ENCODE measurements around the gene PKIG.
"Not testable (repeated sequence)": the region's sequence is repeated elsewhere in the genome, so short reads cannot be mapped to it uniquely, and the experiment has no call there.

PKIG gene

GRCh38 chr20:44572551-44573500, 9.6 kb upstream of the PKIG start:
- FAIRE-seq = peak; percentile 87

- FAIRE-seq = no peak
Observed at GRCh38 chr20:44573501-44573869, 8.9 kb upstream of the PKIG start.

- no peak for FAIRE-seq
Observed at GRCh38 chr20:44574372-44574771, 8.0 kb upstream of the PKIG start.

GRCh38 chr20:44576297-44576696, 6.1 kb upstream of the PKIG start:
- no peak for FAIRE-seq

GRCh38 chr20:44579313-44580081, 2.9 kb upstream of the PKIG start:
- FAIRE-seq = no peak

- FAIRE-seq = no peak
Observed at GRCh38 chr20:44580581-44581268, 1.7 kb upstream of the PKIG start.

- FAIRE-seq = no peak
Observed at GRCh38 chr20:44581515-44581914, 864 bp upstream of the PKIG start.

GRCh38 chr20:44583157-44583556, 778 bp downstream of the PKIG start:
- no peak for FAIRE-seq

- no peak for FAIRE-seq
Observed at GRCh38 chr20:44584162-44584561, 1.8 kb downstream of the PKIG start.

GRCh38 chr20:44585057-44585963, 2.9 kb downstream of the PKIG start:
- no peak for FAIRE-seq

GRCh38 chr20:44586289-44586911, 4.0 kb downstream of the PKIG start:
- FAIRE-seq = no peak

GRCh38 chr20:44587035-44587980, 4.9 kb downstream of the PKIG start:
- no peak for FAIRE-seq

GRCh38 chr20:44588321-44588720, 5.9 kb downstream of the PKIG start:
- not testable (repeated sequence) for FAIRE-seq

- FAIRE-seq = no peak
Observed at GRCh38 chr20:44589537-44589936, 7.2 kb downstream of the PKIG start.

- no peak for FAIRE-seq
Observed at GRCh38 chr20:44590980-44591778, 8.8 kb downstream of the PKIG start.

- FAIRE-seq = no peak
Observed at GRCh38 chr20:44592366-44592765, 10.0 kb downstream of the PKIG start.

GRCh38 chr20:44593751-44594150, 11.4 kb downstream of the PKIG start:
- FAIRE-seq = no peak

- no peak for FAIRE-seq
Observed at GRCh38 chr20:44594730-44595129, 12.4 kb downstream of the PKIG start.

- no peak for FAIRE-seq
Observed at GRCh38 chr20:44596010-44596409, 13.6 kb downstream of the PKIG start.

GRCh38 chr20:44596876-44597275, 14.5 kb downstream of the PKIG start:
- FAIRE-seq = no peak
